Endothelial cell of umbilical vein (primary cell): ENCODE results near the gene HS3ST1.

ENCODE experiments used
- EZH2 ChIP-seq: IDR thresholded peaks from 2 replicates; pipeline ENCODE4 v1.6.1; 2012; ENCODE audit warnings: borderline replicate concordance, low read depth, mild to moderate bottlenecking, moderate library complexity, low read length, inconsistent platforms; ENCODE audit not compliant: severe bottlenecking
- JUN ChIP-seq: IDR thresholded peaks from 2 replicates; pipeline ENCODE4 v1.6.1; 2011; ENCODE audit warnings: borderline replicate concordance, low read depth; ENCODE audit not compliant: insufficient read length, insufficient read depth

DNA sequence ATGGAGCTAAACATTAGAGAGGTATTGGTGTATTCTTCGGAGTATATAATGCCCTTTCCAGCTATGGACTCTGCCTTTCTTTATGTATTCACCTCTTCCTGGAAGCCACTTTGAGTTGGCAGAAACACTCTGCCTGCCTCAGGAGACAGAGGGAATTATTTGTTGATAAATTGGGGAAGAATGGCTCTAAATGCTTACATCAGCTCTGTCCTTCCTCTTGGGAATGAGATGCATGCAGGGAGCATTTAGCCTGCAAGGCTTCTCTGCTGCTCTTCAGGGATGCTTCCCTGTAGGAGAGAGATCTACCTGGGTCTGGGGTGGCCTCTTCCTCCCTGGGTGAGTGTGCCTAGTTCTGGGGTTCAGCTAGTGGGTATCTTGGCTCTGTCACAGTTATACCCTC is 6.9 kb upstream of the HS3ST1 start:
- TF ChIP-seq EZH2, result no peak
- TF ChIP-seq JUN, result no peak
